Endothelial cell (in vitro differentiated cells): ENCODE data around the gene IL12A. TPM values are rescaled to one million over a fixed set of nuclear protein-coding genes. Genes with fewer than 3 reads are reported as not detected.

Experiments
- DNase-seq: peaks from one replicate; pipeline ENCODE4 v3.0.0; 2021; ENCODE audit warnings: low spot score
- H3K27ac Mint-ChIP-seq: one replicate; pipeline ENCODE4 v1.8.0; 2021; ENCODE audit warnings: mixed read lengths, inconsistent platforms; ENCODE audit not compliant: unreplicated experiment
- H3K27me3 Mint-ChIP-seq: one replicate; pipeline ENCODE4 v1.8.0; 2021; ENCODE audit warnings: mild to moderate bottlenecking, moderate library complexity, mixed read lengths, inconsistent platforms; ENCODE audit not compliant: unreplicated experiment
- H3K36me3 Mint-ChIP-seq: one replicate; pipeline ENCODE4 v1.8.0; 2021; ENCODE audit warnings: mild to moderate bottlenecking, low read depth, mixed read lengths, inconsistent platforms; ENCODE audit not compliant: unreplicated experiment
- H3K4me1 Mint-ChIP-seq: one replicate; pipeline ENCODE4 v1.8.0; 2021; ENCODE audit warnings: mild to moderate bottlenecking, mixed read lengths, inconsistent platforms; ENCODE audit not compliant: unreplicated experiment
- H3K4me3 Mint-ChIP-seq: one replicate; pipeline ENCODE4 v1.8.0; 2021; ENCODE audit warnings: mild to moderate bottlenecking, mixed read lengths, inconsistent platforms; ENCODE audit not compliant: unreplicated experiment
- H3K9me3 Mint-ChIP-seq: one replicate; pipeline ENCODE4 v1.8.0; 2021; ENCODE audit warnings: mixed read lengths, inconsistent platforms; ENCODE audit not compliant: unreplicated experiment
- total RNA-seq: library from RNA; stranded (reverse); fragmentation: NEBNext Ultra II Directional; extraction: Animal tissue kit (Norgen Biotek cat#: 25700); gene quantifications from one replicate; pipeline ENCODE4 v1.2.1, GENCODE V29; 2021; ENCODE audit not compliant: unreplicated experiment
- TF ChIP-seq, protein P1 (sequence below): fragments of 200-600 bp; sonication (generic); IDR thresholded peaks from one replicate; pipeline ENCODE4 v1.5.0; 2021; ENCODE audit warnings: antibody characterized with exemption; ENCODE audit not compliant: unreplicated experiment

The IL12A gene
- total RNA-seq, 1 donor from 2014 or later: 0.67 TPM

DNA sequence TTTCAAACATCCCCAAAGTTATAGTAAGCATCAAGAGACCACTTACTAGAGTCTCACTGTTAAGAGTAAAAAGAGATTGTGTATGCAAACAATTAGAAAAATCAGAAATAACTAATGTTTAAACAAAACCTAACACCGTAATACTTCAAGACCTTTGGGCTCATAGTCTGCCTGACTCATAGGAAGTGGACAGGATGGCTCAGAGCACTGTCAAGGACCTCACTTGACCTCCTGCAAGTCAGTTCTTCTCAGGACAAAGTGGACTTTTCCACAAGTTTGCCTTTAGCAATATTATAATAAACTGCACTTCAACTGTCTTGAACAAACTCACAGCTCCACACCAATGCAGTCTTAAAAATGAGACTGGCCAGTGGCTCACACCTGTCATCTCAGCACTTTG lies 34.8 kb downstream of the IL12A start:
- Mint-ChIP-seq H3K36me3 (no peaks in the 10 kb centered on the region), H3K4me3 (no peak overlapping the region), H3K27ac (no peak overlapping the region), H3K9me3 (no peaks in the 10 kb centered on the region), H3K27me3 (peaks cover 11% of the 10 kb centered on the region), H3K4me1 (peaks cover 10% of the 10 kb centered on the region)
- TF ChIP-seq, protein P1, sequence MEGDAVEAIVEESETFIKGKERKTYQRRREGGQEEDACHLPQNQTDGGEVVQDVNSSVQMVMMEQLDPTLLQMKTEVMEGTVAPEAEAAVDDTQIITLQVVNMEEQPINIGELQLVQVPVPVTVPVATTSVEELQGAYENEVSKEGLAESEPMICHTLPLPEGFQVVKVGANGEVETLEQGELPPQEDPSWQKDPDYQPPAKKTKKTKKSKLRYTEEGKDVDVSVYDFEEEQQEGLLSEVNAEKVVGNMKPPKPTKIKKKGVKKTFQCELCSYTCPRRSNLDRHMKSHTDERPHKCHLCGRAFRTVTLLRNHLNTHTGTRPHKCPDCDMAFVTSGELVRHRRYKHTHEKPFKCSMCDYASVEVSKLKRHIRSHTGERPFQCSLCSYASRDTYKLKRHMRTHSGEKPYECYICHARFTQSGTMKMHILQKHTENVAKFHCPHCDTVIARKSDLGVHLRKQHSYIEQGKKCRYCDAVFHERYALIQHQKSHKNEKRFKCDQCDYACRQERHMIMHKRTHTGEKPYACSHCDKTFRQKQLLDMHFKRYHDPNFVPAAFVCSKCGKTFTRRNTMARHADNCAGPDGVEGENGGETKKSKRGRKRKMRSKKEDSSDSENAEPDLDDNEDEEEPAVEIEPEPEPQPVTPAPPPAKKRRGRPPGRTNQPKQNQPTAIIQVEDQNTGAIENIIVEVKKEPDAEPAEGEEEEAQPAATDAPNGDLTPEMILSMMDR: no peak
- DNase-seq: no peak

DNA sequence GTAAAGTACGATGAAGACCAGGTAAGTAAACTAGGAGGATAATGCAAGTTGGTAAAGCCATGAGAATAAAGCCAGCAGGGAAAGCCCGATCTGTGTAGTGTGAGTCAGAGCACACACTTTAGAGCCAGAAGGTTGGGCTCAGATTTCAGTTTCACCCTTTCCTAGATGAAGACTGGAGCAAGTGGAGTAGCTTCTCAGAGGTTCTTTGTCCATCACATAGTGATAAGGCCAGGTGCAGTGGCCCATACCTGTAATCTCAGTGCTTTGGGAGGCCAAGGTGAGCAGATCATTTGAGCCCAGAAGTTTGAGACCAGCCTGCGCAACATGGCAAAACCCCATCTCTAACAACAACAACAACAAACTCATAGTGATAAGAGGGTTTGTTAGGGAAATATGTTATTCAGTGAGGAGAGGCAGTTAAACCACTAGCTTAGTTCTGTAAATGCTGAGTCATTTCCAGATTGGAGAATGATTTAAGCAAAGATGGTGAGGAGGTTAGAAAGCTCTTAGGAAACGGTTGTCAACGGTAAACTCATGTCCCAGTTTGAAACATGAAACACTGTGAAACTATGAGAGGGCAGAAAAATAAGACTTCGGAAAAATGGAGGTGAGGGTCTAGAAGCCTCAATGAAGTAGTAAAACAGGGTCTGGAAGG lies 39.0 kb downstream of the IL12A start:
- TF ChIP-seq, protein P1: no peak
- Mint-ChIP-seq H3K27me3 (peaks cover 7% of the 10 kb centered on the region), H3K27ac (no peak overlapping the region)

DNA sequence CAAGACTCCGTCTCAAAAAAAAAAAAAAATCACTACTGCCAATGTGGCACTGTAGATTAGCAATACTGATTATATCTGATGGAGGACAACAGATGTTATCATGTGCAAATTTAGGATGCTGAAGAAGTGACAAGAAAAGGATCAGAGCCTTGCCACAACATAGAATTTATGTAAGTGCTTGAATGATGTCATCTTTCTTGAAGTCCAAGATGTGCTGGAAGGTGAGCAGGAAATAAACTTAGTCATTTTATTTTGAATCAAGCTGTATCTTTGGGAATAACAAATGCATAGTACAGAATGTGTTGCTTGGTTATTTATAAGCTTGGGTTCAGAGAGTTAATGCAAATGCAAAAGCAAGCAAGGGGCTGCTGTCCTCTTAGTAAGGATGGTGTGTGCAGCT lies 47.1 kb downstream of the IL12A start:
- Mint-ChIP-seq H3K27me3 (peaks cover 13% of the 10 kb centered on the region), H3K4me1 (no peaks in the 10 kb centered on the region), H3K4me3 (no peak overlapping the region), H3K36me3 (no peaks in the 10 kb centered on the region), H3K9me3 (no peaks in the 10 kb centered on the region), H3K27ac (no peak overlapping the region)
- TF ChIP-seq, protein P1: no peak
- no peak for DNase-seq

More for the DNA sequence above, 39.0 kb downstream of the IL12A start:
- no peak for DNase-seq
- H3K9me3 Mint-ChIP-seq: no peaks in the 10 kb centered on the region
- no peak overlapping the region for H3K4me3 Mint-ChIP-seq
- no peaks in the 10 kb centered on the region for H3K36me3 Mint-ChIP-seq
- peaks cover 3% of the 10 kb centered on the region for H3K4me1 Mint-ChIP-seq

- peak; percentile 37 for DNase-seq
- Mint-ChIP-seq H3K4me1 (no peaks in the 10 kb centered on the region), H3K27me3 (peaks cover 14% of the 10 kb centered on the region), H3K27ac (no peak overlapping the region), H3K36me3 (peaks cover 15% of the 10 kb centered on the region), H3K4me3 (no peak overlapping the region), H3K9me3 (peaks cover 5% of the 10 kb centered on the region)
- TF ChIP-seq, protein P1: no peak
Measured at GRCh38 chr3:160038862-160039562, 50.4 kb downstream of the IL12A start.

- peaks cover 16% of the 10 kb centered on the region for H3K36me3 Mint-ChIP-seq
- TF ChIP-seq, protein P1: no peak
- no peak for DNase-seq
- no peak overlapping the region for H3K4me3 Mint-ChIP-seq
- no peaks in the 10 kb centered on the region for H3K4me1 Mint-ChIP-seq
- H3K9me3 Mint-ChIP-seq: peaks cover 5% of the 10 kb centered on the region
- no peak overlapping the region for H3K27ac Mint-ChIP-seq
- H3K27me3 Mint-ChIP-seq: peaks cover 14% of the 10 kb centered on the region
Measured at GRCh38 chr3:160040181-160040580, 51.5 kb downstream of the IL12A start.
